Measurements from ENCODE around the gene CTNS. TPM values are rescaled to one million over a fixed set of nuclear protein-coding genes. Genes with fewer than 3 reads are reported as not detected.
A peak's percentile ranks its signal among the peaks of the same experiment; 100 is the strongest.

The CTNS gene
- total RNA-seq, 1 experiment from 2014 or later: 5.1 TPM

DNA sequence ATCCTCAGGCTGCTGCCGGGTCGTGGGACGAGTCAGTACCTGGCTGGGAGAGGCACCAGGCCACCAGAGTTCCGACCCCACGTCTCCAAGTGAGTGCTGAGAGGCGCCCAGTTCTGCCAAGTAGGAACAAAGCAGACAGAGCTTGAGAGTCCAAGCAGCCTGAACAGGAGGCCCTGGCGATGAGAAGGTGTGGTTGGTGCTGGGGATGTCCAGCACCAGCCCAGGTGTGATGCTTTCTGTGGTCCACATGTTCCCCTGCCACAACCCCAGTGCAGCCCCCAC is 21.0 kb downstream of the CTNS start:
- no TSS peak for BruUV-seq (replicated peaks)
- Mint-ChIP-seq H3K27me3 (ENCODE audit: unreplicated experiment) (no peaks in the 10 kb centered on the region), H3K9me3 (ENCODE audit: low read depth, unreplicated experiment) (no peaks in the 10 kb centered on the region), H3K4me1 (ENCODE audit: low read depth, unreplicated experiment) (no peaks in the 10 kb centered on the region), H3K27ac (ENCODE audit: unreplicated experiment) (no peak overlapping the region), H3K4me3 (ENCODE audit: low read depth, unreplicated experiment) (no peak overlapping the region), H3K36me3 (ENCODE audit: insufficient read depth, unreplicated experiment) (peaks cover 52% of the 10 kb centered on the region)
- intact Hi-C loops (cut with micrococcal nuclease; ENCODE audit: unreplicated experiment): no loop called here
- TF ChIP-seq, protein P1, sequence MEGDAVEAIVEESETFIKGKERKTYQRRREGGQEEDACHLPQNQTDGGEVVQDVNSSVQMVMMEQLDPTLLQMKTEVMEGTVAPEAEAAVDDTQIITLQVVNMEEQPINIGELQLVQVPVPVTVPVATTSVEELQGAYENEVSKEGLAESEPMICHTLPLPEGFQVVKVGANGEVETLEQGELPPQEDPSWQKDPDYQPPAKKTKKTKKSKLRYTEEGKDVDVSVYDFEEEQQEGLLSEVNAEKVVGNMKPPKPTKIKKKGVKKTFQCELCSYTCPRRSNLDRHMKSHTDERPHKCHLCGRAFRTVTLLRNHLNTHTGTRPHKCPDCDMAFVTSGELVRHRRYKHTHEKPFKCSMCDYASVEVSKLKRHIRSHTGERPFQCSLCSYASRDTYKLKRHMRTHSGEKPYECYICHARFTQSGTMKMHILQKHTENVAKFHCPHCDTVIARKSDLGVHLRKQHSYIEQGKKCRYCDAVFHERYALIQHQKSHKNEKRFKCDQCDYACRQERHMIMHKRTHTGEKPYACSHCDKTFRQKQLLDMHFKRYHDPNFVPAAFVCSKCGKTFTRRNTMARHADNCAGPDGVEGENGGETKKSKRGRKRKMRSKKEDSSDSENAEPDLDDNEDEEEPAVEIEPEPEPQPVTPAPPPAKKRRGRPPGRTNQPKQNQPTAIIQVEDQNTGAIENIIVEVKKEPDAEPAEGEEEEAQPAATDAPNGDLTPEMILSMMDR (IDR thresholded peaks at IDR 0.05; ENCODE audit: unreplicated experiment): no peak
- DNase-seq: no peak
- CTCF ChIA-PET: no interaction called here

DNA sequence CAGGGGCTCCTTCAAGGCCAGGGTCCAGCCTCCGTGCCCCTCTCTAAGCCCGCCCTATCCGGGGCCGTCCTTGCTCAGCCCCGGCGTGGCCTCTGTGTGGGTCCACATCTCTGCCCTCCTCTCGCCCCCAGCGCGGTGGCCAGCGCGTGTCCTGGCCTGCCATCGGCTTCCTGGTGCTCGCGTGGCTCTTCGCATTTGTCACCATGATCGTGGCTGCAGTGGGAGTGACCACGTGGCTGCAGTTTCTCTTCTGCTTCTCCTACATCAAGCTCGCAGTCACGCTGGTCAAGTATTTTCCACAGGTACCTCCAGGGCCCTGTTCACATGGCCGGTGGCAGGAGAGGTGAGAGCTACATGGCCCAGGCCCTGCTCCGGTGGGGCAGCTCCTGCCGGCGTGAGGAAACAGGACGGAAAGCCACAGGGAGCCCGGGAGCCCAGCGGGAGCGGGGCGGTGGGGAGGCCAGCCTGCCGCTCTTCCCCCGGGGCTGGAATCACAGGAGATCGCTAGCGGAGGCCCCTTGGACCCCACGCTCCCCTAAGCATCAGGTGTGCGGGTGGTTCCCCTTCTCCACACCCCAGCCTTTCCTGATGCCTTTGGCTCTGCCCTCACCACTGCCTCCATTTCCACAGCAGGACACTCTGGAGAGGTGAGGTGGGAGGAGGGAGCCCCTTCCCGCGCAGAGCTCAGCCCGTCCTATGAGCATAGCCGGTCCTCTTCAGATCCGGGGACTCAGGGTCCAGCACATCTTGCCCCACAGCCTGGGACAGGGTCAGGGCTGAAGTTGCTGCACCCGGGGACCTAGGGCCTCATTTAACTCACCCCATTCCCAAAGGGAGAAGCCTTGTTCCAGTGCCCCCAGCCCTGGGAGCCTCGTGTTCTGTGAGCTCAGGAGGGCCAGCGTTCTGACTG is 21.6 kb downstream of the CTNS start:
- H3K4me3 Mint-ChIP-seq (ENCODE audit: low read depth, unreplicated experiment): no peak overlapping the region
- H3K9me3 Mint-ChIP-seq (ENCODE audit: low read depth, unreplicated experiment): no peaks in the 10 kb centered on the region
- no peaks in the 10 kb centered on the region for H3K4me1 Mint-ChIP-seq (ENCODE audit: low read depth, unreplicated experiment)
- H3K27me3 Mint-ChIP-seq (ENCODE audit: unreplicated experiment): no peaks in the 10 kb centered on the region
- no peak overlapping the region for H3K27ac Mint-ChIP-seq (ENCODE audit: unreplicated experiment)
- TF ChIP-seq, protein P1 (IDR thresholded peaks at IDR 0.05; ENCODE audit: unreplicated experiment): no peak
- CTCF ChIA-PET: no interaction called here
- no peak for DNase-seq
- intact Hi-C loops (cut with micrococcal nuclease; ENCODE audit: unreplicated experiment): no loop called here
- peaks cover 52% of the 10 kb centered on the region for H3K36me3 Mint-ChIP-seq (ENCODE audit: insufficient read depth, unreplicated experiment)
- BruUV-seq (replicated peaks): no TSS peak

DNA sequence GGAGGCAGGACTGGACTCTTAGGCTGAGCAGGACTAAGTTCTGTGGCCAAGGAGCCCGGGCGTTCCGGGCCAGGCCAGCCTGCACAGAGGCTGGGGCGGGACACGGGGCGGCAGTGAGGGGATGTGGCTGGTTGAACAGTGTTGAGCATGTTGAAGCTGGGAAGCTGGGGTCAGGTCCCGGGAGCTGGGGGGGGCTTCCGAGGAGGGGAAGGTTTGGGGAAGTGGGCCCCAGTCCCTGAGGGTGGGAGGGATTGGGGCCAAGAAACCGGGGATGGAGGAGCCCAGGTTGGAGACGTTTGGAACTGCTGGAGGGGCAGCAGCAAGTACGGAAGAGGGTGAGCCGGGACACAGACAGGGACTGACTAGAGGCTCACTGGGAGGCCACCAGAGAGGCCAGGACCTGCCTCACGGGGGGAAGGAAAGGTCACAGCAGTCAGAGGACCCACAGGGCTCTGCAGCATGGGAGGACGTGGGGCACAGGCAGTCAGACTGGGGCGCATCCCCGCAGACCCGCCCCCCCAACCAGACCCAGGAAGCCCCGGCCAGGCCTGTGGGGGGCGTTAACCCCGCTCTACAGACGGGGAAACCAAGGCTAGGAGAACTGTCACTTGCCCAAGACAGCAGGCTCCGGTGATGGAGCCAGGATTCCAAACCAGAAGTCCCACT is 22.4 kb downstream of the CTNS start:
- H3K27ac Mint-ChIP-seq (ENCODE audit: unreplicated experiment): no peak overlapping the region
- H3K4me3 Mint-ChIP-seq (ENCODE audit: low read depth, unreplicated experiment): no peak overlapping the region
- no peaks in the 10 kb centered on the region for H3K4me1 Mint-ChIP-seq (ENCODE audit: low read depth, unreplicated experiment)
- TF ChIP-seq, protein P1 (IDR thresholded peaks at IDR 0.05; ENCODE audit: unreplicated experiment): no peak
- intact Hi-C loops (cut with micrococcal nuclease; ENCODE audit: unreplicated experiment): no loop called here
- H3K27me3 Mint-ChIP-seq (ENCODE audit: unreplicated experiment): no peaks in the 10 kb centered on the region
- no peak for DNase-seq
- CTCF ChIA-PET: interaction anchor here (0.6 kb wide), 1 partner anchor 38 kb away, joined by 3 read pairs; no protein-coding TSS in a partner anchor
- BruUV-seq (replicated peaks): no TSS peak
- peaks cover 57% of the 10 kb centered on the region for H3K36me3 Mint-ChIP-seq (ENCODE audit: insufficient read depth, unreplicated experiment)
- no peaks in the 10 kb centered on the region for H3K9me3 Mint-ChIP-seq (ENCODE audit: low read depth, unreplicated experiment)

DNA sequence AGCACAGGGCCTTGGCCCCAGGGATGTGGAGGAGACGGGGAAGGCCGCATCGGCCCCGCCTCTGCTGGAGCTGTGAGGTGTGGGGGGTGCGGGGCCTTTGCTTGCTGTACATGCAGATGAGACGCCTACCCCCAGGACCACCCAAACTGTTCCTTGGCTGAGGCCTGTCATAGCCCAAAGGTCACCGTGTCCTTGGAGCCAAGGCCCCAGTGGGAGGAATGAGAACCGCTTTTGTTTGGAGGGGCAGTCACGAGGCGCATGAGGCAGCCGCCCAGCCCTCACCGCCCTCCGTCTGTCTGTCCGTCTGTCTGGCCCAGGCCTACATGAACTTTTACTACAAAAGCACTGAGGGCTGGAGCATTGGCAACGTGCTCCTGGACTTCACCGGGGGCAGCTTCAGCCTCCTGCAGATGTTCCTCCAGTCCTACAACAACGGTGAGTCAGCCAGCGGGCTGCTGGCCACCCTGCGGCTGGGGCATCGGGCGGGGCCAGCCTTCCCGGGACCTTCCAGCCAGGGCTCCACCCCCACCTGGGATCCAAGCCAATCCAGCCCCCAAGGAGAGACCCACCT is 23.1 kb downstream of the CTNS start:
- H3K36me3 Mint-ChIP-seq (ENCODE audit: insufficient read depth, unreplicated experiment): peaks cover 64% of the 10 kb centered on the region
- peak; percentile 50 for DNase-seq
- no peaks in the 10 kb centered on the region for H3K4me1 Mint-ChIP-seq (ENCODE audit: low read depth, unreplicated experiment)
- intact Hi-C loops (cut with micrococcal nuclease; ENCODE audit: unreplicated experiment): no loop called here
- no peak overlapping the region for H3K27ac Mint-ChIP-seq (ENCODE audit: unreplicated experiment)
- H3K9me3 Mint-ChIP-seq (ENCODE audit: low read depth, unreplicated experiment): no peaks in the 10 kb centered on the region
- CTCF ChIA-PET: interaction anchor here (0.6 kb wide), 1 partner anchor 39 kb away, joined by 3 read pairs; no protein-coding TSS in a partner anchor
- TF ChIP-seq, protein P1 (IDR thresholded peaks at IDR 0.05; ENCODE audit: unreplicated experiment): no peak
- H3K4me3 Mint-ChIP-seq (ENCODE audit: low read depth, unreplicated experiment): no peak overlapping the region
- H3K27me3 Mint-ChIP-seq (ENCODE audit: unreplicated experiment): no peaks in the 10 kb centered on the region
- BruUV-seq (replicated peaks): no TSS peak

Data from Calu3 (cell line).